Tibial nerve (tissue), 4 donors: ENCODE results near the gene MYO1C.

Experiments
- EP300 ChIP-seq, 2 donors: sonication (generic); formaldehyde crosslinking; IDR thresholded peaks; one replicate each; pipeline ENCODE4 v1.6.1; 2017; ENCODE audit warnings: antibody characterized with exemption in 2 of 2, mild to moderate bottlenecking in 1 of 2
- POLR2A ChIP-seq, 2 donors: fragments of 450-650 bp; IDR thresholded peaks; one replicate each; pipeline ENCODE4 v1.6.1; 2017; ENCODE audit warnings: antibody characterized with exemption in 2 of 2, mild to moderate bottlenecking in 2 of 2, moderate library complexity in 2 of 2
- TF ChIP-seq, protein P1 (sequence below), 5 experiments: fragments of 200-600 bp in 3 of 5; fragments of 450-650 bp in 2 of 5; sonication (generic) in 3 of 5; IDR thresholded peaks; one replicate each; pipeline ENCODE4 v1.5.1; 2016 to 2019; ENCODE audit warnings: antibody characterized with exemption in 5 of 5, mild to moderate bottlenecking in 3 of 5, moderate library complexity in 2 of 5

DNA sequence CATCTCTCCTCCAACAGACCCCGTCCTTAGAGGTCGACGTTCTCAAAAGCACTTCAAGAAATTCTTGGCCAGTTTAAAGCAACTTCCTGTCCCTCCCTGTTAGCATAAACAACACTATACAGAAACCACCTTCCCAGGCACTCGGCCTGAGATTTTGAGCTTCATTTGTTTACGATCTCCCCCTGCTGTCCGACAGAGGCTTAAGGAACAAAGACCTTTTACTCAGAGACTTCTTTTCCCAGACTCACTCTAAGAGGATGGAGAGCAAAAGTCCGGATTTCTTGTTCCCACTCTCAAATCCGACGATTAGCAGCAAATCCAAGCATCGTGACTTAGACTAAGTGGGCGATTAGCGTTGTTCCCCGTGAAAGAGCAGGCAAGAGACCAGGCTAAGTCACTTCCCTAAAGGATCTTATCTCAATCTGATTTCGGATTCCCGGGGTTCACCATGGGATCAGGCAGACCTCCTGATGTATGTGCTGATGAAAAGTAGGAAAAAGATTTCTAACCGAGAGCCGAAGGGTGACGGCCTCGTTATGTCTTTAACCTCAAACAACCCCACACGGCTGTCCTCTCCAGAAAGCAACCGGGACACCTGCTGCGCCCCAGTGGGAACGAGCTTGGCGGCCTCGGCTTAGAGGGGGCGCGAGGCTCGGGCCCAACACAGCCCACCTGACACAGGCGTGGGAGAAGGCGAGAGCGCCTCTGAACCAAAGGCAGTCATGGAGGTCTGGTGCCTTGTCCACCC, 23.3 kb upstream of the MYO1C start:
- TF ChIP-seq, protein P1, sequence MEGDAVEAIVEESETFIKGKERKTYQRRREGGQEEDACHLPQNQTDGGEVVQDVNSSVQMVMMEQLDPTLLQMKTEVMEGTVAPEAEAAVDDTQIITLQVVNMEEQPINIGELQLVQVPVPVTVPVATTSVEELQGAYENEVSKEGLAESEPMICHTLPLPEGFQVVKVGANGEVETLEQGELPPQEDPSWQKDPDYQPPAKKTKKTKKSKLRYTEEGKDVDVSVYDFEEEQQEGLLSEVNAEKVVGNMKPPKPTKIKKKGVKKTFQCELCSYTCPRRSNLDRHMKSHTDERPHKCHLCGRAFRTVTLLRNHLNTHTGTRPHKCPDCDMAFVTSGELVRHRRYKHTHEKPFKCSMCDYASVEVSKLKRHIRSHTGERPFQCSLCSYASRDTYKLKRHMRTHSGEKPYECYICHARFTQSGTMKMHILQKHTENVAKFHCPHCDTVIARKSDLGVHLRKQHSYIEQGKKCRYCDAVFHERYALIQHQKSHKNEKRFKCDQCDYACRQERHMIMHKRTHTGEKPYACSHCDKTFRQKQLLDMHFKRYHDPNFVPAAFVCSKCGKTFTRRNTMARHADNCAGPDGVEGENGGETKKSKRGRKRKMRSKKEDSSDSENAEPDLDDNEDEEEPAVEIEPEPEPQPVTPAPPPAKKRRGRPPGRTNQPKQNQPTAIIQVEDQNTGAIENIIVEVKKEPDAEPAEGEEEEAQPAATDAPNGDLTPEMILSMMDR (IDR thresholded peaks at IDR 0.05), result peak; percentile 43 to 84 (median 53)
- TF ChIP-seq POLR2A (IDR thresholded peaks at IDR 0.05) (no peak), EP300 (IDR thresholded peaks at IDR 0.05) (peak in 1 of 2 donors; percentile 60)
